IMR-90 (cell line): ENCODE results near the gene ZNF665. TPM values are rescaled to one million over a fixed set of nuclear protein-coding genes. Genes with fewer than 3 reads are reported as not detected.

ENCODE experiments used
- ATAC-seq: fragments of 200-7000 bp; cut with Tn5 transposase; 2 replicates; pipeline ENCODE4 v1.9.1; 2020; ENCODE audit warnings: low read depth, mild to moderate bottlenecking, moderate library complexity
- BruUV-seq: library from RNA; stranded (reverse); fragments of 400-500 nt; replicated peaks from 2 replicates; lab custom pipeline; 2021; lab: Mats Ljungman, UMichigan
- CTCF ChIA-PET: fragments of 300-600 bp; formaldehyde crosslinking; extraction: SDS; loops from one replicate; lab custom pipeline; 2021; ENCODE audit warnings: antibody characterized with exemption; lab: Yijun Ruan, JAX
- POLR2A ChIA-PET: fragments of 300-600 bp; sonication (Branson Sonifier 250); formaldehyde crosslinking; loops from one replicate; lab custom pipeline; 2022; ENCODE audit warnings: antibody characterized with exemption; ENCODE audit not compliant: unreplicated experiment; lab: Charles Lee
- DNase-seq: peaks from one replicate; pipeline ENCODE4 v3.0.0; 2013
- H2AFZ ChIP-seq: replicated peaks from 2 replicates; pipeline ENCODE3; 2013; ENCODE audit warnings: low read length, mild to moderate bottlenecking; ENCODE audit not compliant: poor library complexity
- H2AK5ac ChIP-seq: 2 replicates; pipeline ENCODE4 v1.6.1; 2013; ENCODE audit warnings: low read depth, low read length, inconsistent platforms
- H2AK9ac ChIP-seq: replicated peaks from 2 replicates; pipeline ENCODE3; 2013; ENCODE audit warnings: mild to moderate bottlenecking, low read depth, low read length, moderate library complexity; ENCODE audit not compliant: poor library complexity
- H2BK120ac ChIP-seq: 2 replicates; pipeline ENCODE4 v1.6.1; 2013; ENCODE audit warnings: low read depth, low read length, inconsistent platforms
- H2BK15ac ChIP-seq: 3 replicates; pipeline ENCODE4 v1.6.1; 2013; ENCODE audit warnings: low read depth, low read length, inconsistent platforms
- H2BK20ac ChIP-seq: 2 replicates; pipeline ENCODE4 v1.6.1; 2013; ENCODE audit warnings: low read depth, mild to moderate bottlenecking, inconsistent platforms, low read length, moderate library complexity
- H2BK5ac ChIP-seq: 2 replicates; pipeline ENCODE4 v1.6.1; 2013; ENCODE audit warnings: mild to moderate bottlenecking, low read depth, low read length, inconsistent platforms; ENCODE audit not compliant: poor library complexity, severe bottlenecking
- H3K14ac ChIP-seq: replicated peaks from 2 replicates; pipeline ENCODE4 v1.6.1; 2013; ENCODE audit warnings: low read depth, low read length, inconsistent platforms
- H3K18ac ChIP-seq: 2 replicates; pipeline ENCODE4 v1.6.1; 2013; ENCODE audit warnings: low read depth, low read length, control low read depth
- H3K23ac ChIP-seq: 2 replicates; pipeline ENCODE4 v1.6.1; 2013; ENCODE audit warnings: low read depth, low read length, inconsistent platforms
- H3K27ac ChIP-seq: 2 replicates; pipeline ENCODE4 v1.5.1; 2013; ENCODE audit warnings: mild to moderate bottlenecking, control low read depth, low read length; ENCODE audit not compliant: insufficient read depth
- H3K27me3 ChIP-seq: 2 replicates; pipeline ENCODE4 v1.6.1; 2013; ENCODE audit warnings: low read length; ENCODE audit not compliant: control insufficient read depth, insufficient read depth
- H3K36me3 ChIP-seq: 2 replicates; pipeline ENCODE4 v1.6.1; 2013; ENCODE audit warnings: low read length, mixed read lengths; ENCODE audit not compliant: control insufficient read depth, insufficient read depth
- H3K4ac ChIP-seq: 2 replicates; pipeline ENCODE4 v1.6.1; 2013; ENCODE audit warnings: low read depth, low read length, inconsistent platforms
- H3K4me1 ChIP-seq: 2 replicates; pipeline ENCODE4 v1.6.1; 2013; ENCODE audit warnings: low read length, mixed read lengths; ENCODE audit not compliant: control insufficient read depth, insufficient read depth
- H3K4me2 ChIP-seq: 2 replicates; pipeline ENCODE4 v1.6.1; 2013; ENCODE audit warnings: low read depth, mild to moderate bottlenecking, control low read depth, low read length, moderate library complexity
- H3K4me3 ChIP-seq: 2 replicates; pipeline ENCODE4 v1.5.1; 2013; ENCODE audit warnings: low read depth, mild to moderate bottlenecking, control low read depth, low read length, moderate library complexity; ENCODE audit not compliant: insufficient read depth
- H3K56ac ChIP-seq: 2 replicates; pipeline ENCODE4 v1.6.1; 2013; ENCODE audit warnings: low read length, inconsistent platforms; ENCODE audit not compliant: insufficient read depth; ENCODE audit errors: extremely low read depth
- H3K79me1 ChIP-seq, 2 experiments: 2 replicates each; pipeline ENCODE4 v1.6.1; 2013; ENCODE audit warnings: low read length in 2 of 2, inconsistent platforms in 1 of 2, low read depth in 1 of 2
- H3K9ac ChIP-seq: 2 replicates; pipeline ENCODE4 v1.6.1; 2013; ENCODE audit warnings: low read depth, low read length, control low read depth
- H3K9me1 ChIP-seq: 2 replicates; pipeline ENCODE4 v1.6.1; 2013; ENCODE audit warnings: low read length, inconsistent platforms; ENCODE audit not compliant: insufficient read depth
- H3K9me3 ChIP-seq: 2 replicates; pipeline ENCODE4 v1.6.1; 2013; ENCODE audit warnings: low read length; ENCODE audit not compliant: control insufficient read depth, insufficient read depth
- H4K20me1 ChIP-seq: 2 replicates; pipeline ENCODE4 v1.6.1; 2013; ENCODE audit warnings: low read length, inconsistent platforms; ENCODE audit not compliant: insufficient read depth
- H4K5ac ChIP-seq: 2 replicates; pipeline ENCODE4 v1.6.1; 2013; ENCODE audit warnings: mild to moderate bottlenecking, low read depth, low read length, control low read depth
- H4K8ac ChIP-seq, 2 experiments: 2 replicates each; pipeline ENCODE4 v1.6.1; 2013; ENCODE audit warnings: low read depth in 2 of 2, low read length in 2 of 2, control low read depth in 1 of 2, inconsistent platforms in 1 of 2
- H4K91ac ChIP-seq: 2 replicates; pipeline ENCODE4 v1.6.1; 2013; ENCODE audit warnings: low read depth, low read length, inconsistent platforms; ENCODE audit not compliant: insufficient read depth
- BHLHE40 ChIP-seq: fragments of 150-350 bp; IDR thresholded peaks from 2 replicates; pipeline ENCODE4 v1.6.1; 2016; ENCODE audit warnings: mild to moderate bottlenecking, low read depth, low read length
- CEBPB ChIP-seq: IDR thresholded peaks from 2 replicates; pipeline ENCODE4 v1.6.1; 2012; ENCODE audit warnings: low read depth, low read length, improper control_type of control experiment
- WGBS, 2 experiments: methylation state at CpG; one replicate each; pipeline versions ENCODE4 v1.1.5 to v1.1.7; 2013; ENCODE audit warnings: missing lambda C conversion rate in 2 of 2; ENCODE audit not compliant: insufficient read length in 1 of 2; ENCODE audit errors: extremely low coverage in 2 of 2; 5-methylcytosine and 5-hydroxymethylcytosine counted together
- dilution Hi-C: fragments of 300-500 bp; cut with HindIII; formaldehyde crosslinking; loops from one replicate; pipeline ENCODE4 v1.14.3; 2018; ENCODE audit warnings: low sequenced_read_pairs; ENCODE audit not compliant: unreplicated experiment
- in situ Hi-C: fragments of 300-500 bp; cut with MboI; formaldehyde crosslinking; loops from 3 replicates; pipeline ENCODE4 v1.14.3; 2019; ENCODE audit warnings: low sequenced_read_pairs, inconsistent platforms, mixed read lengths
- intact Hi-C: fragments of 100-400 bp; cut with micrococcal nuclease; formaldehyde crosslinking; loops from 2 replicates; pipeline ENCODE4 v1.10.0; 2022
- polyA plus RNA-seq, 3 experiments: library from polyadenylated mRNA; depleted of rRNA; stranded (reverse); fragments of >200 nt; gene quantifications; 2 replicates each; pipeline ENCODE4 v1.2.3, GENCODE V29; 2012; ENCODE audit warnings: low replicate concordance in 1 of 3
- total RNA-seq: library from RNA; depleted of rRNA; stranded (reverse); fragments of >200 nt; gene quantifications from 2 replicates; pipeline ENCODE4 v1.2.3, GENCODE V29; 2012

The ZNF665 gene
- total and polyA plus RNA-seq, 2 of the 4 experiments (the other 2 are of a cell fraction) = 2.0 to 3.0 TPM

- Histone ChIP-seq H2AK5ac (no peak overlapping the region), H3K27me3 (no peaks in the 10 kb centered on the region), H3K56ac (no peak overlapping the region), H2BK120ac (no peak overlapping the region), H3K27ac (no peak overlapping the region), H2BK15ac (no peak overlapping the region), H3K9ac (no peak overlapping the region), H2AK9ac (no peak overlapping the region), H3K23ac (no peak overlapping the region), H3K4me1 (no peaks in the 10 kb centered on the region), H3K14ac (no peak overlapping the region), H3K9me1 (no peaks in the 10 kb centered on the region), H2BK5ac (no peak overlapping the region), H2BK20ac (no peak overlapping the region), H3K4ac (no peak overlapping the region), H3K36me3 (peaks cover 2% of the 10 kb centered on the region; the same call in 1 of the 2 replicates), H3K4me2 (no peak overlapping the region), H3K79me1 (no peaks in the 10 kb centered on the region), H4K8ac (no peak overlapping the region), H4K20me1 (no peaks in the 10 kb centered on the region), H3K9me3 (peaks cover 14% of the 10 kb centered on the region), H3K18ac (no peak overlapping the region), H4K91ac (no peak overlapping the region), H2AFZ (no peak overlapping the region), H3K4me3 (no peak overlapping the region), H4K5ac (no peak overlapping the region)
- CTCF ChIA-PET = no interaction called here
- ATAC-seq (no peak), DNase-seq (peak; percentile 48)
- BruUV-seq = no TSS peak
- dilution Hi-C loops (no loop called here), in situ Hi-C loops (no loop called here), intact Hi-C loops (no loop called here)
- POLR2A ChIA-PET = no interaction called here
- WGBS, 2 experiments = no CpG with 5 or more reads among the region's 4 CpGs
- TF ChIP-seq BHLHE40 = no peak
- TF ChIP-seq CEBPB = peak; percentile 41
Measured at GRCh38 chr19:53172889-53173288, 20.3 kb downstream of the ZNF665 start.
